OCI-LY1 (cell line): Measurements from ENCODE around the gene PHKG2.

Experiments
- H2AFZ ChIP-seq: fragments of 200-600 bp; sonication (generic), shearing (Covaris generic); 2 replicates; pipeline ENCODE4 v1.6.0; 2014; ENCODE audit warnings: antibody characterized with exemption, mild to moderate bottlenecking, low read length
- H3F3A ChIP-seq: fragments of 200-600 bp; sonication (generic), shearing (Covaris generic); 2 replicates; pipeline ENCODE4 v1.6.0; 2014; ENCODE audit warnings: mild to moderate bottlenecking, antibody characterized with exemption, low read length, moderate library complexity; ENCODE audit not compliant: insufficient read depth
- H3K27ac ChIP-seq: fragments of 200-600 bp; sonication (generic); 2 replicates; pipeline ENCODE4 v1.5.1; 2014; ENCODE audit warnings: low read length, mixed run types, mild to moderate bottlenecking, low read depth; ENCODE audit not compliant: poor library complexity, severe bottlenecking
- H3K27me3 ChIP-seq: fragments of 200-600 bp; sonication (generic); 2 replicates; pipeline ENCODE4 v1.6.0; 2014; ENCODE audit warnings: antibody characterized with exemption, mild to moderate bottlenecking, low read length, moderate library complexity; ENCODE audit not compliant: insufficient read depth
- H3K36me3 ChIP-seq: fragments of 200-600 bp; sonication (generic); 2 replicates; pipeline ENCODE4 v1.6.1; 2014; ENCODE audit warnings: mild to moderate bottlenecking, antibody characterized with exemption, low read length, moderate library complexity, mixed read lengths; ENCODE audit not compliant: insufficient read depth
- H3K4me1 ChIP-seq: fragments of 200-600 bp; sonication (generic); 2 replicates; pipeline ENCODE4 v1.5.1; 2014; ENCODE audit warnings: mild to moderate bottlenecking, low read length, moderate library complexity; ENCODE audit not compliant: insufficient read depth, severe bottlenecking
- H3K4me2 ChIP-seq: fragments of 200-600 bp; sonication (generic), shearing (Covaris generic); 2 replicates; pipeline ENCODE4 v1.6.1; 2014; ENCODE audit warnings: low read length
- H3K4me3 ChIP-seq: fragments of 200-600 bp; sonication (generic); 2 replicates; pipeline ENCODE4 v1.5.1; 2014; ENCODE audit warnings: low read length, low read depth, mild to moderate bottlenecking, mixed read lengths; ENCODE audit not compliant: poor library complexity, severe bottlenecking
- H3K79me2 ChIP-seq: fragments of 200-600 bp; shearing (Covaris generic); 2 replicates; pipeline ENCODE4 v1.6.1; 2016; ENCODE audit warnings: mixed run types, low read length, mixed read lengths; ENCODE audit not compliant: insufficient read depth
- H3K9ac ChIP-seq: fragments of 200-600 bp; sonication (generic), shearing (Covaris generic); 2 replicates; pipeline ENCODE4 v1.6.1; 2014; ENCODE audit warnings: mild to moderate bottlenecking, low read length, mixed read lengths
- H3K9me2 ChIP-seq: fragments of 200-600 bp; sonication (generic), shearing (Covaris generic); 2 replicates; pipeline ENCODE4 v1.6.1; 2014; ENCODE audit warnings: low read depth, mild to moderate bottlenecking, low read length, mixed read lengths
- H3K9me3 ChIP-seq: fragments of 200-600 bp; shearing (Covaris generic); 2 replicates; pipeline ENCODE4 v1.6.1; 2014; ENCODE audit warnings: low read length, mixed read lengths
- H4K20me1 ChIP-seq: fragments of 200-600 bp; sonication (generic), shearing (Covaris generic); 2 replicates; pipeline ENCODE4 v1.6.0; 2016; ENCODE audit warnings: mild to moderate bottlenecking, low read length; ENCODE audit not compliant: insufficient read depth
- CTCF ChIP-seq: fragments of 200-600 bp; sonication (generic), shearing (Covaris generic); IDR thresholded peaks from 2 replicates; pipeline ENCODE4 v1.5.1; 2017; ENCODE audit warnings: mild to moderate bottlenecking, antibody characterized with exemption, low read length, moderate library complexity, mixed read lengths
- EZH2 ChIP-seq: fragments of 200-600 bp; sonication (generic), shearing (Covaris generic); IDR thresholded peaks from 2 replicates; pipeline ENCODE4 v1.8.0; 2017; ENCODE audit warnings: borderline replicate concordance, mixed run types, mild to moderate bottlenecking, antibody characterized with exemption, low read length, moderate library complexity, mixed read lengths

PHKG2 gene

DNA sequence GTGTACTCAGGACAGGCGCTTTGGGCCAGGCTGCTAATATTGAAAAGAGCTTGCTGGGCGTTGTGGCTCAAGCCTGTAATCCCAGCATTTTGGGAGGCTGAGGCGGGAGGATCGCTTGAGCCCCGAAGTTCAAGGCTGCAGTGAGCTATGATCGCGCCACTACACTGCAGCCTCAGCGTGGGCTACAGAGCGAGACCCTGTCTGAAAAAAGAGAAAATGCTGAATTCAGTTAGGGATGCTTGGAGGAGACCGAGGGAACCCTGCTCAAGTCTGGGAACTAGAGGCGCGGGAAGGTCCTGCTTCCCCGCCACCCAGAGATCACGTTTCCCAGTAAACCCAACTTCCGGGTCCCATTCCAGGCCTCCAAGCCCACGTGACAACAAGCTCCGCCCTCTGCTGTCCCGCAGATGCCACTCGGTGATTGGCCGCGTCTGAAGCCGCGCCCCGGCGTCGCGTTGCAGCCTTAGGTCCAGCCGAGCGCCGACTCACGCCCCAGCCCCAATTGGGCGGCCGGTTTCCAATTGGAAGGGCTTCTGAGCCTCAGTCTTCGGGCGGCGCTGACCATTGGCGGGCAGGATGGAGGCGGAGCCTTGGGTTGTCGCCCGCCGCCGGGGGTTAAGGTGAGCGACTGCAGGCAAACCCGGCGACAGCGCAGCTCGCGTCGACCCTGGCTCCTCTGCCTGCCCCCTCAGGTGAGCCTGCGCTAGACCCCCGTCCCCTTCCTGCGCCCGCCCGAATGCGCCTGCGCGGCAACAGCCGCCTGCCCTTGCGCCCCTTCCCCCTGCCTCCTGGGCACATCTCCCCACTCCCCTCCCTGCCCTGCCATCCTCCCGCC, at the start of gene PHKG2:
TSS of gene PHKG2 (plus strand) at position 627 of the 835 bp plus-strand sequence. CDS start 396 bp downstream, outside the sequence.
- no peaks in the 10 kb centered on the region for H3K9me2 ChIP-seq
- H2AFZ ChIP-seq = 0 out of 2 replicates have a peak within 1 kb of the TSS, but pooled peaks have one; percentile 17
- peaks cover 4% of the 10 kb centered on the region; the same call in 1 of the 2 replicates for H3F3A ChIP-seq
- no peaks in the 10 kb centered on the region for H4K20me1 ChIP-seq
- H3K9ac ChIP-seq = peak within 1 kb of the TSS; percentile 86
- TF ChIP-seq CTCF (no peak), EZH2 (no peak)
- H3K27me3 ChIP-seq = no peaks in the 10 kb centered on the region
- peak within 1 kb of the TSS; percentile 60 for H3K27ac ChIP-seq
- peaks cover 14% of the 10 kb centered on the region for H3K79me2 ChIP-seq
- no peaks in the 10 kb centered on the region for H3K9me3 ChIP-seq
- peak within 1 kb of the TSS; percentile 72 for H3K4me2 ChIP-seq
- H3K4me1 ChIP-seq = peaks cover 17% of the 10 kb centered on the region
- H3K36me3 ChIP-seq = peaks cover 41% of the 10 kb centered on the region
- peak within 1 kb of the TSS; percentile 90 for H3K4me3 ChIP-seq

DNA sequence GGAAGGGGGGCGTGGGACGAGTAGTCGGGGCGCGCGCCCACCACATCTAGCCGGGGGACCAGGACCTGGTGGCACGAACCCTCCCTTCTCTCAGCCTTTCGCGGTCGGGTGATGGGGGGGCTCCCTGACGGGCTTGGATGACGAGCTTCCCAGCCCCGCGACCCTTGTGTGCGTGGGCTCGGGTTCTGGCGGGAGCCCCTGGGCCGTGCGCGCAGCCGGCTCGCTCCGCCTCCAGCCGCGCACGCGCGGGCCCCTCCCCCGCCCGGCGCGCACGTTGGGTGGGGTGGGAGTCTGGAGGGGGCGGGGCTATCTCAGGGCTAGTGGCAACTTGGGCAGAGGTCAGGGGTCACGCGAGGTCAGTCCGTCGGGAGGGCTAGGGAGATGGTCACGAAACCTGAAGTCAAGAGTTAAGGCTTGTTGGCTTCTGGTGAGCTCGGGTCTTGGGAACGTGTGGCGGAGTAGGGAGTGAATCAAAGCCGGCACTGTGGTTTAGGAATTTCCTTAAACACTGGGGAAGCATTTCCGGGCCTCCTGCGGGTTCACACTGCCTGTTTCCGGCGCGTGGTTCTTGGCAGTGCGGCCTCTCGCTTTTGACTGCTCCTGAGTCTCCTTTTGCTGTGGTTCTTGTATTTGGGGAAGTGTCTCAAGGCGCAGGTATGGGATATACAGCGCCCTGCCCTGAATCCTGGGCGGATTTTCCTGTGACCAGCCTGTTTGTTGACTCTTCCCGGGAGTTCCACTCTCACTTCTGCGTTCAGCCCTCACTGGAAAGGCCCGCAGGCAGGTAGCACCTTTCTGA, 49.2 kb upstream of the PHKG2 start, which contains the start of gene SRCAP:
TSS of gene SRCAP (plus strand) at position 356 of the 799 bp plus-strand sequence. CDS start 1,654 bp downstream, outside the sequence.
- Histone ChIP-seq H3K9me3 (no peaks in the 10 kb centered on the region), H3K79me2 (peaks cover 23% of the 10 kb centered on the region), H3K27ac (peak within 1 kb of the TSS; percentile 95), H3K27me3 (no peaks in the 10 kb centered on the region), H3K4me2 (peak within 1 kb of the TSS; percentile 88), H3K9me2 (no peaks in the 10 kb centered on the region), H3K36me3 (peaks cover 35% of the 10 kb centered on the region), H3K4me3 (peak within 1 kb of the TSS; percentile 74), H4K20me1 (no peaks in the 10 kb centered on the region), H3K9ac (peak within 1 kb of the TSS; percentile 90), H2AFZ (no peak within 1 kb of the TSS), H3K4me1 (peaks cover 19% of the 10 kb centered on the region), H3F3A (no peaks in the 10 kb centered on the region)
- TF ChIP-seq CTCF (no peak), EZH2 (no peak)

DNA sequence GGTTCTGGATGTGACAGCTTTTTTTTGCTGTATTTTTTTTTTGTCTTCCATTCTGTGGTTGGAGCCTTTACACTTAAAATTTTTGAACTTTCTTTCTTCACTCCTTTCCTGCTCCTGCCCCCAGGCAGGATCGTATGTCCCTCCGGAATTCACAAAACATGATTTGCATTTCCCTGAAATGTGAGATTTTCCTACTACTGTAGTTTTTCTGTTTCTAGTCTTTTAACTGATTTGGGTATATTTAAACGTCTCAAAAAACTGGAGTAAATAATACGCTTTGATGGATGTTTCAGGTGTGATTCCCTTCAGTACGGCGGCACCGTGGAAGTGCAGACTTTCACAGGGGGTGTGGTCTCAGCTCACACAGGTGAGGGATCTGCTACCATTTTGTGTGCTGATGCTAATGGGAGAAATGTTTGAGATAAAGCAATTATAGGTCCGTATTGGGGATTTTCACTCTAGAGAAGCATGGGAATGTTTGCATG, 48.6 kb upstream of the PHKG2 start:
- Histone ChIP-seq H3K27me3 (no peaks in the 10 kb centered on the region), H3K9ac (peak overlapping the region; percentile 90), H3K4me1 (peaks cover 19% of the 10 kb centered on the region), H2AFZ (no peak overlapping the region), H3K9me2 (no peaks in the 10 kb centered on the region), H3K9me3 (no peaks in the 10 kb centered on the region), H3F3A (no peaks in the 10 kb centered on the region), H3K4me3 (peak overlapping the region; percentile 74), H3K4me2 (peak overlapping the region; percentile 88), H3K27ac (peak overlapping the region; percentile 95), H3K36me3 (peaks cover 41% of the 10 kb centered on the region), H4K20me1 (no peaks in the 10 kb centered on the region), H3K79me2 (peaks cover 23% of the 10 kb centered on the region)
- TF ChIP-seq CTCF (no peak), EZH2 (no peak)
